Measurements from ENCODE around the gene AARS1.
"Not testable (repeated sequence)": the region's sequence is repeated elsewhere in the genome, so short reads cannot be mapped to it uniquely, and the experiment has no call there.

The AARS1 gene

GRCh38 chr16:70276392-70276791 is 12.9 kb downstream of the AARS1 start:
- FAIRE-seq (no peak), DNase-seq (ENCODE audit: insufficient read length, low spot score) (no peak)
- TF ChIP-seq POU2F2 (IDR thresholded peaks at IDR 0.05; ENCODE audit: low read depth, low read length) (no peak), POLR2A (IDR thresholded peaks at IDR 0.05; ENCODE audit: low read depth, low read length) (no peak), PAX5 (IDR thresholded peaks at IDR 0.05; ENCODE audit: insufficient read depth, low read length, severe bottlenecking) (no peak), TAF1 (IDR thresholded peaks at IDR 0.05; ENCODE audit: low read depth, low read length) (no peak), SPI1 (IDR thresholded peaks at IDR 0.05; ENCODE audit: low read depth, low read length) (no peak), POLR2AphosphoS5 (IDR thresholded peaks at IDR 0.05; ENCODE audit: low read depth, low read length) (no peak)

GRCh38 chr16:70271696-70272095 is 17.6 kb downstream of the AARS1 start:
- DNase-seq (ENCODE audit: insufficient read length, low spot score) (no peak), FAIRE-seq (no peak)
- TF ChIP-seq TAF1 (IDR thresholded peaks at IDR 0.05; ENCODE audit: low read depth, low read length) (no peak), PAX5 (IDR thresholded peaks at IDR 0.05; ENCODE audit: insufficient read depth, low read length, severe bottlenecking) (no peak), POU2F2 (IDR thresholded peaks at IDR 0.05; ENCODE audit: low read depth, low read length) (no peak), POLR2A (IDR thresholded peaks at IDR 0.05; ENCODE audit: low read depth, low read length) (no peak), SPI1 (IDR thresholded peaks at IDR 0.05; ENCODE audit: low read depth, low read length) (no peak), POLR2AphosphoS5 (IDR thresholded peaks at IDR 0.05; ENCODE audit: low read depth, low read length) (no peak)

DNA sequence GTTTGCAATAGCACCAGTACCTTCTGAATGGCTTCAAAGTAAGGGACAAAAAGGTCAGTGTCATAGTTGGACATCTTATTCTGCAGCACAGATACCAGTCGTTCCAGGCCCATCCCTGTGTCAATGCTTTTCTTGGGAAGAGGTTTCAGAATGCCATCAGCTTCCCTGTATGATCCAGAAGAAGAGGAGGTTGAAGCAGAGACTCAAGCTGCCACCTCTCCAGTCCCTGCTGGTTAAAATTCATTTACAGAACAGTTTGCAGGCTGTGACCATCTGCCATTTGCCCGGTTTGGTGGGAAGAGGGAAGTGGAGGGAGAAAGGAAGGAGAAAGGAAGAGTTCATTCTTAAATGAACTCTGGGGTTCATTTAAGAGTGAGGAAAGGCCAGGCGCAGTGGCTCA is 19.1 kb downstream of the AARS1 start:
- TF ChIP-seq SPI1 (IDR thresholded peaks at IDR 0.05; ENCODE audit: low read depth, low read length) (no peak), POLR2AphosphoS5 (IDR thresholded peaks at IDR 0.05; ENCODE audit: low read depth, low read length) (no peak), POU2F2 (IDR thresholded peaks at IDR 0.05; ENCODE audit: low read depth, low read length) (no peak), TAF1 (IDR thresholded peaks at IDR 0.05; ENCODE audit: low read depth, low read length) (no peak), PAX5 (IDR thresholded peaks at IDR 0.05; ENCODE audit: insufficient read depth, low read length, severe bottlenecking) (no peak)
- no peak for DNase-seq (ENCODE audit: insufficient read length, low spot score)
- no peak for FAIRE-seq

DNA sequence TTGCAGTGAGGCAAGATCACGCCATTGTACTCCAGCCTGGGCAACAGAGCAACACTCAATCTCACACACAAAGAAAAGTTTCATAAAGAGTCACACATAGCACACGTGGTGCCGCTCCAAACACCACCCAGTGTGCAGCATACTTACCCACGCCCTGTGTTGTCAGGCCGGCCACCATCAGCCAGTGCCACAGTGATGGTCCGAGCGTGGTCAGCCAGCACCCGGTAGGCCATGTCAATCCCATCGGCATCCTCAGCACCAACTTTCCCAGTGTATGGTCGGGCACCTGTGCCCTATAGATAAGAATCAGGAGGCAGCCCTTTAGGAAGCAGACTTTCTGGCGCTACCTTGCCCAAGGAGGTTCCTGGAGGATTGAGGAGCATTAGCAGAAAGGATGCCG is 19.8 kb downstream of the AARS1 start:
- DNase-seq (ENCODE audit: insufficient read length, low spot score) (no peak), FAIRE-seq (no peak)
- no peak for TF ChIP-seq PAX5 (IDR thresholded peaks at IDR 0.05; ENCODE audit: insufficient read depth, low read length, severe bottlenecking)
- no peak for TF ChIP-seq SPI1 (IDR thresholded peaks at IDR 0.05; ENCODE audit: low read depth, low read length)
- TF ChIP-seq TAF1 (IDR thresholded peaks at IDR 0.05; ENCODE audit: low read depth, low read length): no peak

DNA sequence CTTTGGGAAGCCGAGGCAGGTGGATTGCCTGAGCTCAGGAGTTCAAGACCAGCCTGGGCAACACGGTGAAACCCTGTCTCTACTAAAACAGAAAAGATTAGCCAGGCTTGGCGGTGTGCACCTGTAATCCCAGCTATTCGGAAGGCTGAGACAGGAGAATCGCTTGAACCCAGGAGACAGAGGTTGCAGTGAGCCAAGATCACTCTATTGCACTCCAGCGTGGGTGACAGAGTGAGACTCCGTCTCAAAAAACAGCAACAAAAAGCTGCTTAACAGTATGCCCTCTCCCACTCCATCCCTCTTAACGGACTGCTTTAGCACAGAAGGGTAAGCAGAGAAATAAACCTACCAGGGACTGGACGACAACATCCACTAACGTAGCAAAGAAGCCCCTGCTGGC is 21.4 kb downstream of the AARS1 start:
- not testable (repeated sequence) for FAIRE-seq

GRCh38 chr16:70267516-70267915 is 21.8 kb downstream of the AARS1 start:
- no peak for FAIRE-seq
- no peak for DNase-seq (ENCODE audit: insufficient read length, low spot score)
- TF ChIP-seq PAX5 (IDR thresholded peaks at IDR 0.05; ENCODE audit: insufficient read depth, low read length, severe bottlenecking) (no peak), POU2F2 (IDR thresholded peaks at IDR 0.05; ENCODE audit: low read depth, low read length) (no peak), SPI1 (IDR thresholded peaks at IDR 0.05; ENCODE audit: low read depth, low read length) (no peak), TAF1 (IDR thresholded peaks at IDR 0.05; ENCODE audit: low read depth, low read length) (no peak)

More for the DNA sequence above, 21.4 kb downstream of the AARS1 start:
- not testable (repeated sequence) for DNase-seq (ENCODE audit: insufficient read length, low spot score)

GRCh38 chr16:70259903-70260302 is 29.4 kb downstream of the AARS1 start:
- DNase-seq (ENCODE audit: insufficient read length, low spot score); FAIRE-seq: not testable (repeated sequence)

DNA sequence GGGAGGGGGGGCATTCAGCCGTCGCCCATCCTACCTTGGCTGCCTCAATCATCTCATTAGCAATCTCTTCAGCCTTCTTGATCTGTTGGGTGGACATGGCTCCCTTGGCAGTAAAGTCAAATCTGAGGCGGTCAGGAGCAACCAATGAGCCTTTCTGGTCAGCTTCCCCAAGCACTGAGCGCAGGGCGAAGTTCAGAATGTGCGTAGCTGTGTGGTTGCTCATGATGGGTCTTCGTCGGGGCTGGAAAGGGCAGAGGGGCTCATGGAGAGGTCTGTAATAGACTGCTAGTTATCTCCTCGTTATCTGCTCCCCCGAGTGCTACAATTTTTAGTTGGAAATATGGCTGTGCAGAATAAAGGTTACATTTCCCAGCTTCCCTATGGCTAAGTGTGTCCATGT is 30.4 kb downstream of the AARS1 start:
- TF ChIP-seq PAX5 (IDR thresholded peaks at IDR 0.05; ENCODE audit: insufficient read depth, low read length, severe bottlenecking) (no peak), POU2F2 (IDR thresholded peaks at IDR 0.05; ENCODE audit: low read depth, low read length) (no peak), TAF1 (IDR thresholded peaks at IDR 0.05; ENCODE audit: low read depth, low read length) (no peak), POLR2AphosphoS5 (IDR thresholded peaks at IDR 0.05; ENCODE audit: low read depth, low read length) (no peak), POLR2A (IDR thresholded peaks at IDR 0.05; ENCODE audit: low read depth, low read length) (no peak), SPI1 (IDR thresholded peaks at IDR 0.05; ENCODE audit: low read depth, low read length) (no peak)
- DNase-seq (ENCODE audit: insufficient read length, low spot score) (no peak), FAIRE-seq (no peak)

DNA sequence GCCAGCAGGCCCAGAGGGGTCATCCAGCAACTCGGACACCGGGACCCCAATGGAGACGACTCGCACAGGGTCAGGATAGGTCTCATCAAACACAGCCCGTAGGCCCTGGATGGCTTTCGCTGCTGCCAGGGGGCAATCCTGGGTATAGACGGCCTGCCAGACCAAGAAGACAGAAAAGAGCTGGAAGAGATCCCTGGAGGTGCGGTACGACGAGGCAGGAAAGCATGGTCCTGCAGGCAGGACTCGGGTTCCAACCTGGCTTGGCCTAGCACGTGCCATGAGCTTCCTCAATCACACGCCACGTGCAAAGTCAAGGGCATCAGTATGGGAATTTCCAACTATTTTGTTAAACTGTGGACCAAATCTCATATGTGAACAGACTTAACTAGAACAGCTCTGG is 31.2 kb downstream of the AARS1 start:
- no peak for TF ChIP-seq POU2F2 (IDR thresholded peaks at IDR 0.05; ENCODE audit: low read depth, low read length)
- TF ChIP-seq PAX5 (IDR thresholded peaks at IDR 0.05; ENCODE audit: insufficient read depth, low read length, severe bottlenecking): no peak
- no peak for TF ChIP-seq SPI1 (IDR thresholded peaks at IDR 0.05; ENCODE audit: low read depth, low read length)
- TF ChIP-seq TAF1 (IDR thresholded peaks at IDR 0.05; ENCODE audit: low read depth, low read length): no peak
- TF ChIP-seq POLR2AphosphoS5 (IDR thresholded peaks at IDR 0.05; ENCODE audit: low read depth, low read length): no peak
- no peak for TF ChIP-seq POLR2A (IDR thresholded peaks at IDR 0.05; ENCODE audit: low read depth, low read length)
- DNase-seq (ENCODE audit: insufficient read length, low spot score) (no peak), FAIRE-seq (no peak)

DNA sequence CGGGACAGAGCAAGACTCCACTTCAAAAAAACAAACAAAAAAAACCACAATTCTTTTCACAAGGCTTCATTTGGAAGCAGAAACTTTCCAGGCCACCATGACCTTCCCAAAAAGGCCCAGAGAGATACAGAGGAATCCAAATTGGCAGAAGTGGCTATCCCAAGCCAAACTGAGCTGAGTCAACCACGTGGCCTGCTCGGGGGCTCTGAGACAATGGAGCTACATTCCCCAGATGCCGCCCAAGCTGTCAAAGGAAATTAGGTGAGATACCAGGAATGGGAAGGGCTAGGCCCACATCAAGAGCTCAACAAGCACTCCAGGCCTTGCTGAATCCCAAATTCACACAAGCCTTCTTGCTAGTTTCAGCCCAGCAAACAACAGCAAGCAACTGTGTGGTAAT is 31.9 kb downstream of the AARS1 start:
- TF ChIP-seq POLR2A (IDR thresholded peaks at IDR 0.05; ENCODE audit: low read depth, low read length) (no peak), TAF1 (IDR thresholded peaks at IDR 0.05; ENCODE audit: low read depth, low read length) (no peak), PAX5 (IDR thresholded peaks at IDR 0.05; ENCODE audit: insufficient read depth, low read length, severe bottlenecking) (no peak), POU2F2 (IDR thresholded peaks at IDR 0.05; ENCODE audit: low read depth, low read length) (no peak), POLR2AphosphoS5 (IDR thresholded peaks at IDR 0.05; ENCODE audit: low read depth, low read length) (no peak), SPI1 (IDR thresholded peaks at IDR 0.05; ENCODE audit: low read depth, low read length) (no peak)
- DNase-seq (ENCODE audit: insufficient read length, low spot score) (no peak), FAIRE-seq (no peak)

- DNase-seq (ENCODE audit: insufficient read length, low spot score): no peak
- FAIRE-seq: no peak
- TF ChIP-seq PAX5 (IDR thresholded peaks at IDR 0.05; ENCODE audit: insufficient read depth, low read length, severe bottlenecking) (no peak), POLR2A (IDR thresholded peaks at IDR 0.05; ENCODE audit: low read depth, low read length) (no peak), POU2F2 (IDR thresholded peaks at IDR 0.05; ENCODE audit: low read depth, low read length) (no peak), POLR2AphosphoS5 (IDR thresholded peaks at IDR 0.05; ENCODE audit: low read depth, low read length) (no peak), SPI1 (IDR thresholded peaks at IDR 0.05; ENCODE audit: low read depth, low read length) (no peak), TAF1 (IDR thresholded peaks at IDR 0.05; ENCODE audit: low read depth, low read length) (no peak)
Observed at GRCh38 chr16:70255574-70255973, 33.7 kb downstream of the AARS1 start.

Measured in GM12891 (cell line).